Measurements from ENCODE around the gene S100A7. TPM values are rescaled to one million over a fixed set of nuclear protein-coding genes. Genes with fewer than 3 reads are reported as not detected.

Gene S100A7
- total and polyA plus RNA-seq, 2 of the 8 experiments (the other 6 are each of a cell fraction or from before 2014, with no cell fraction given), result not detected

GRCh38 chr1:153415850-153416570, 44.4 kb downstream of the S100A7 start, which contains the start of gene S100A7A:
Gene S100A7A (plus strand): TSS chr1:153416520. CDS start chr1:153418083, 1,563 bp downstream.
- DNase-seq (ENCODE audit: low read depth in 1 of 2, low spot score in 2 of 2) (no peak), FAIRE-seq (no peak)
- no peak within 1 kb of the TSS for H3K18ac ChIP-seq (ENCODE audit: extremely low read depth, low read length)
- no peak within 1 kb of the TSS for H3K4ac ChIP-seq (replicated peaks; ENCODE audit: insufficient read length, low read depth, low read length)
- H3K23me2 ChIP-seq (ENCODE audit: low read depth, low read length), result no peaks in the 10 kb centered on the region; the same call in 1 of the 2 replicates
- H3K23ac ChIP-seq (ENCODE audit: insufficient read length), result no peak within 1 kb of the TSS
- H4K91ac ChIP-seq (replicated peaks; ENCODE audit: insufficient read length, low read length), result no peak within 1 kb of the TSS
- H3K9ac ChIP-seq (replicated peaks in 1 of 4; ENCODE audit: extremely low read depth in 1 of 4, low read depth in 3 of 4, low read length in 3 of 4), result no peak within 1 kb of the TSS
- H4K5ac ChIP-seq (ENCODE audit: insufficient read length, low read depth, low read length), result no peak within 1 kb of the TSS
- no peaks in the 10 kb centered on the region for H3K4me1 ChIP-seq (replicated peaks in 1 of 4; ENCODE audit: control insufficient read depth in 3 of 4, insufficient read depth in 4 of 4, low read length in 3 of 4)
- no peak within 1 kb of the TSS for H2BK12ac ChIP-seq (ENCODE audit: low read depth, low read length)
- no peaks in the 10 kb centered on the region for H3K36me3 ChIP-seq (ENCODE audit: control insufficient read depth in 2 of 4, insufficient read depth in 4 of 4, low read length in 3 of 4)
- no peak within 1 kb of the TSS for H3K56ac ChIP-seq (replicated peaks; ENCODE audit: insufficient read length, low read depth, low read length)
- H3K14ac ChIP-seq (ENCODE audit: insufficient read length), result no peak within 1 kb of the TSS
- H3K4me3 ChIP-seq (ENCODE audit: extremely low read depth in 1 of 4, insufficient read depth in 2 of 4, low read depth in 3 of 4, low read length in 4 of 4), result no peak within 1 kb of the TSS
- H3K27me3 ChIP-seq (replicated peaks in 1 of 4; ENCODE audit: control insufficient read depth in 3 of 4, extremely low read depth in 1 of 4, insufficient read depth in 3 of 4, low read length in 3 of 4), result no peaks in the 10 kb centered on the region
- no peak within 1 kb of the TSS for H2BK120ac ChIP-seq (replicated peaks; ENCODE audit: low read depth, low read length)
- H4K20me1 ChIP-seq (replicated peaks in 1 of 2; ENCODE audit: control insufficient read depth in 1 of 2, insufficient read depth in 2 of 2, low read length in 2 of 2), result no peaks in the 10 kb centered on the region
- no peaks in the 10 kb centered on the region; a peak in 1 of 4 replicates for H3K9me3 ChIP-seq (ENCODE audit: insufficient read depth in 2 of 2, low read depth in 1 of 2, low read length in 1 of 2)
- H2AK5ac ChIP-seq (ENCODE audit: low read depth, low read length), result no peak within 1 kb of the TSS
- no peak within 1 kb of the TSS for H2AFZ ChIP-seq (ENCODE audit: low read length)
- no peak within 1 kb of the TSS for H2BK5ac ChIP-seq (ENCODE audit: low read depth, low read length)
- H2BK20ac ChIP-seq (ENCODE audit: low read length), result no peak within 1 kb of the TSS
- H3K4me2 ChIP-seq (ENCODE audit: insufficient read depth in 1 of 2, low read depth in 2 of 2, low read length in 2 of 2), result no peak within 1 kb of the TSS
- no peak within 1 kb of the TSS for H4K8ac ChIP-seq (ENCODE audit: extremely low read depth, insufficient read depth, low read length)
- no peak within 1 kb of the TSS for H3K27ac ChIP-seq (ENCODE audit: low read depth, low read length)
- H3K79me1 ChIP-seq (ENCODE audit: low read depth, low read length), result no peaks in the 10 kb centered on the region
- CTCF ChIA-PET (ENCODE audit: partially characterized antibody), result interaction anchor here (1.4 kb wide), 1 partner anchor 16 kb away, joined by 4 read pairs; no protein-coding TSS in a partner anchor
- H3K79me2 ChIP-seq (ENCODE audit: control insufficient read depth in 1 of 2, insufficient read depth in 2 of 2, low read length in 2 of 2), result no peaks in the 10 kb centered on the region
- POLR2A ChIA-PET (ENCODE audit: partially characterized antibody), result no interaction called here
- WGBS, 2 experiments (ENCODE audit: extremely low coverage in 1 of 2, insufficient coverage in 1 of 2, insufficient read length in 1 of 2, insufficient replicate concordance in 2 of 2, low coverage in 1 of 2, low lambda C conversion rate in 2 of 2, missing lambda C conversion rate in 1 of 2), result 84% methylated on average over 6 of the region's 6 CpGs; no CpG with 5 or more reads in 1 of the 2 experiments
- no peak within 1 kb of the TSS for H2BK15ac ChIP-seq (ENCODE audit: low read length)
- TF ChIP-seq BCL11A (IDR thresholded peaks at IDR 0.05; ENCODE audit: low read depth in 2 of 2, low read length in 2 of 2) (no peak), RXRA (IDR thresholded peaks at IDR 0.05; ENCODE audit: insufficient read depth, low read depth, low read length) (no peak), RFX5 (IDR thresholded peaks at IDR 0.05; ENCODE audit: borderline replicate concordance, low read depth, low read length) (no peak)

Data from H1 (cell line).